ENCODE measurements around the gene ASIC3. TPM values are rescaled to one million over a fixed set of nuclear protein-coding genes. Genes with fewer than 3 reads are reported as not detected.
A peak's percentile ranks its signal among the peaks of the same experiment; 100 is the strongest.

Gene ASIC3
- total RNA-seq, 4 donors from 2014 or later, result 2.5 to 10.7 (median 5.0) TPM

DNA sequence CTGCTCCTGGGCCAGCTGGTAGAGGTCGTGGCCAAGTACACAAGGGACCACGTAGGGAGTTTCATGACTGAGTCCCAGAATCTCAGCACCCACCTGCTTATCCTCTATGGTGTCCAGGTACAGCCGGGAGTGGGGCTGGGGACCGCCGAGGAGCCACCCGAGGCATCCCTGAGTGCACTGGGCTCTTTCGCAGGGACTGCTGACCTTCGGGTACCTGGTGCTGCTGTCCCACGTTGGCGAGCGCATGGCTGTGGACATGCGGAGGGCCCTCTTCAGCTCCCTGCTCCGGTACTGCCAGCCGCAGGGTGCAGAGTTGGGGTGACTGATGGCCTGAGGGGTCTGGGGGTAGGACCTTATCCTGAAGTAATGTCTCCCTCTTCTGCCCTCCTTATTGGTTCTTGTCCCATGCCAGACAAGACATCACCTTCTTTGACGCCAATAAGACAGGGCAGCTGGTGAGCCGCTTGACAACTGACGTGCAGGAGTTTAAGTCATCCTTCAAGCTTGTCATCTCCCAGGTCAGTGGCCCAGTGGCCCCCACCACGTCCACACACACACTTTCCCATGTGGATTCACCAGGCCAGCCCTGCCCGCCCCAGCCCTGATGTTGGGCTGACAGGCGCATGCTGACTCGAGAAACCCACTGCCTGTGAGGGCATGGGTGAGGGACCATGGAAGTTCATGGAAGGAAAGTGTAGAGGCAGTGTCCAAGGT lies 13.9 kb upstream of the ASIC3 start:
- H3K27me3 ChIP-seq, result no peaks in the 10 kb centered on the region
- H3K4me1 ChIP-seq, result peaks cover 0 to 8% (median 3%) of the 10 kb centered on the region in 4 donors
- no peak overlapping the region for H3K4me3 ChIP-seq
- no peak for TF ChIP-seq POLR2A (IDR thresholded peaks at IDR 0.05)
- TF ChIP-seq, protein P1, sequence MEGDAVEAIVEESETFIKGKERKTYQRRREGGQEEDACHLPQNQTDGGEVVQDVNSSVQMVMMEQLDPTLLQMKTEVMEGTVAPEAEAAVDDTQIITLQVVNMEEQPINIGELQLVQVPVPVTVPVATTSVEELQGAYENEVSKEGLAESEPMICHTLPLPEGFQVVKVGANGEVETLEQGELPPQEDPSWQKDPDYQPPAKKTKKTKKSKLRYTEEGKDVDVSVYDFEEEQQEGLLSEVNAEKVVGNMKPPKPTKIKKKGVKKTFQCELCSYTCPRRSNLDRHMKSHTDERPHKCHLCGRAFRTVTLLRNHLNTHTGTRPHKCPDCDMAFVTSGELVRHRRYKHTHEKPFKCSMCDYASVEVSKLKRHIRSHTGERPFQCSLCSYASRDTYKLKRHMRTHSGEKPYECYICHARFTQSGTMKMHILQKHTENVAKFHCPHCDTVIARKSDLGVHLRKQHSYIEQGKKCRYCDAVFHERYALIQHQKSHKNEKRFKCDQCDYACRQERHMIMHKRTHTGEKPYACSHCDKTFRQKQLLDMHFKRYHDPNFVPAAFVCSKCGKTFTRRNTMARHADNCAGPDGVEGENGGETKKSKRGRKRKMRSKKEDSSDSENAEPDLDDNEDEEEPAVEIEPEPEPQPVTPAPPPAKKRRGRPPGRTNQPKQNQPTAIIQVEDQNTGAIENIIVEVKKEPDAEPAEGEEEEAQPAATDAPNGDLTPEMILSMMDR (IDR thresholded peaks at IDR 0.05), result no peak
- H3K27ac ChIP-seq, result no peak overlapping the region
- no peaks in the 10 kb centered on the region for H3K9me3 ChIP-seq
- H3K36me3 ChIP-seq, result peaks cover 0 to 35% (median 0%) of the 10 kb centered on the region in 3 donors
- DNase-seq, result no peak

DNA sequence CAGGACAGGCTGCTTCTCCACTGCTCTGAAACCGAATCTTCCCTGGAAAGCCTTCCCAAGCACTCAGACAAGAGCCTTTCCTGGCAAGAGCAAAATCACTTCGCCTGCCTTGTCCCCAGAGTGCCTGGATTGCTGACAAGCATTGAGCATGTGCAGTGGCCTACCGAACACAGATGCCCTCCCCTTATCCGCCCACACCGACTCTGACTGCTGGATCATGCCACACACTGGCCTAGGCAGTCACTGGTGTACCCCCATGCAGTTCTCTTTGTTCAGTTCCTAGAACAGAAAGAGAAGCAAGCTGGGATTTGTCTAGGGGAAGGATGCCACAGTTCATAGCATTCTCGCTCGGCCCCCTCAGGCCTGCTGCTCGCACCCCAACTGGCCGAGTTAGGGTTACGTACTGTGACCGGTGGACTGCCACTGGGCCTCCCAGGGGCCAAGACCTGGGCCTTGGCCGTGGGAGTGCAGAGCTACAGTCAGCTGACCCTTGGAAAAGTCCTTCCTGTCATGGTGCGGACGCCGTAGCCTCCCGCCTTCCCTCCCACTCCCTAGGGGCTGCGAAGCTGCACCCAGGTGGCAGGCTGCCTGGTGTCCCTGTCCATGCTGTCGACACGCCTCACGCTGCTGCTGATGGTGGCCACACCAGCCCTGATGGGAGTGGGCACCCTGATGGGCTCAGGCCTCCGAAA lies 13.2 kb upstream of the ASIC3 start:
- H3K9me3 ChIP-seq, result no peaks in the 10 kb centered on the region
- peaks cover 0 to 35% (median 0%) of the 10 kb centered on the region in 3 donors for H3K36me3 ChIP-seq
- no peak for TF ChIP-seq POLR2A (IDR thresholded peaks at IDR 0.05)
- TF ChIP-seq, protein P1 (IDR thresholded peaks at IDR 0.05), result no peak
- no peak for DNase-seq
- H3K27me3 ChIP-seq, result no peaks in the 10 kb centered on the region
- no peak overlapping the region for H3K27ac ChIP-seq
- peaks cover 0 to 13% (median 5%) of the 10 kb centered on the region in 4 donors for H3K4me1 ChIP-seq
- no peak overlapping the region for H3K4me3 ChIP-seq

DNA sequence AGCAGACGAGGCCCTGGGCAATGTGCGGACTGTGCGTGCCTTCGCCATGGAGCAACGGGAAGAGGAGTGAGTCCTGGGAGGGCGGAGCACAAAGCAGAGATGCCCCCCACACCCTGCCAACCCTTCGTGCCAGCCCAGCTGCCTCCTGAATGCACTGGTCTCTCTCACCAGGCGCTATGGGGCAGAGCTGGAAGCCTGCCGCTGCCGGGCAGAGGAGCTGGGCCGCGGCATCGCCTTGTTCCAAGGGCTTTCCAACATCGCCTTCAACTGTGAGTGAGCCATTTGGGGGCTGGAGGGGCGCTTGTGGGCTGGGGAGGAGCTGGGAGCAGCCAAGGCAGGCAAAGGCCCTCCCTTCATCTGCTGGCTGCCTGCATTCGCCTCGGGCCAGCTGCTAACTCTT lies 12.4 kb upstream of the ASIC3 start:
- H3K4me1 ChIP-seq, result peaks cover 0 to 13% (median 5%) of the 10 kb centered on the region in 4 donors
- H3K9me3 ChIP-seq, result no peaks in the 10 kb centered on the region
- no peak overlapping the region for H3K4me3 ChIP-seq
- no peaks in the 10 kb centered on the region for H3K27me3 ChIP-seq
- TF ChIP-seq POLR2A (IDR thresholded peaks at IDR 0.05), result no peak
- TF ChIP-seq, protein P1 (IDR thresholded peaks at IDR 0.05), result no peak
- peaks cover 0 to 35% (median 0%) of the 10 kb centered on the region in 3 donors for H3K36me3 ChIP-seq
- no peak for DNase-seq
- no peak overlapping the region for H3K27ac ChIP-seq

DNA sequence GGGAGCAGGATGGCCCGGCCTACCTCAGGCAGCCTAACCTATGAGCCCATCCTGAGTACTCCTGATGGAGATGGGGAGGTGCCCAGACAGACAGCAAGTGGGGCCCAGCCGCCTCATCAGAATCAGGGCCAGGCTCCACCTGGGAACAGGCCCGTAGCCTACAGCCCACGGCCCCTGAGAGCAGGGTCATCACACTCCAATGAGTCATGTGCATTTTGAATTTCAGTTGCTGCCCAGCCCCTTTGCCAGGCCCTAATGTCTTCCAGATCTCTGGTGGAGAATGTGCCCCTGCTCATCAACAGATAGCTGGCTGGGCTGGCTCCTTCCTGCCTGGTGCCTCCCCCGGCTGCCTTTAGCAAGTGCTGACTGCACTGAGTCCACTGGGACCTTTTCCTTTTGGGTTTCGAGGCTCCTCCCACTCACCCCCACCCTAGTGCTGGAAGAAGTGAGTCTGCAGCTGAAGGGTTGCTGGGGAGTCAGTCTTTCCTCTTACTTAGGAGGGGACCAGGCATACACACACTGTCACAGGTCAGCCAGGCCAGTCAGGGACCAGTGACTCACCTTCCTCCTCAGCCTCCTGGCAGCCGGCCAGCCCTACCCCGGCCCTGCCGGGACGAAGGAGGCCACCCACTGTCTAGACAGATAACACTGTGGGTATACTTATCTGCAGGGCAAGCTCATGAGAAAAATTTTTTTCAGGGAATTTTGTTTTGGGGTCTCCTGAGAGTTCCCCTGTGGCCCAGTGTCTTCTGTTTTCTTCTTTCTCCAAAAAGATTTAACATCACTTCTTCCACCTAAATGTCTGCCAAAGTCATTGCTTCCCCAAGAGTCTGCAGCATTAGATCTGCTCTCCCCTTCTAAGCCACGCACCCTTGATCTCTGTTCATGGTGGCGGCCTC lies 9.1 kb upstream of the ASIC3 start:
- TF ChIP-seq, protein P1 (IDR thresholded peaks at IDR 0.05), result no peak
- TF ChIP-seq POLR2A (IDR thresholded peaks at IDR 0.05), result no peak
- H3K9me3 ChIP-seq, result no peaks in the 10 kb centered on the region
- H3K27ac ChIP-seq, result peak overlapping the region in 1 of 4 donors; percentile 55
- H3K36me3 ChIP-seq, result peaks cover 0 to 42% (median 0%) of the 10 kb centered on the region in 3 donors
- peaks cover 0 to 13% (median 5%) of the 10 kb centered on the region in 4 donors for H3K4me1 ChIP-seq
- peak in 2 of 3 donors; percentile 80 to 86 for DNase-seq
- no peak overlapping the region for H3K4me3 ChIP-seq
- no peaks in the 10 kb centered on the region for H3K27me3 ChIP-seq

DNA sequence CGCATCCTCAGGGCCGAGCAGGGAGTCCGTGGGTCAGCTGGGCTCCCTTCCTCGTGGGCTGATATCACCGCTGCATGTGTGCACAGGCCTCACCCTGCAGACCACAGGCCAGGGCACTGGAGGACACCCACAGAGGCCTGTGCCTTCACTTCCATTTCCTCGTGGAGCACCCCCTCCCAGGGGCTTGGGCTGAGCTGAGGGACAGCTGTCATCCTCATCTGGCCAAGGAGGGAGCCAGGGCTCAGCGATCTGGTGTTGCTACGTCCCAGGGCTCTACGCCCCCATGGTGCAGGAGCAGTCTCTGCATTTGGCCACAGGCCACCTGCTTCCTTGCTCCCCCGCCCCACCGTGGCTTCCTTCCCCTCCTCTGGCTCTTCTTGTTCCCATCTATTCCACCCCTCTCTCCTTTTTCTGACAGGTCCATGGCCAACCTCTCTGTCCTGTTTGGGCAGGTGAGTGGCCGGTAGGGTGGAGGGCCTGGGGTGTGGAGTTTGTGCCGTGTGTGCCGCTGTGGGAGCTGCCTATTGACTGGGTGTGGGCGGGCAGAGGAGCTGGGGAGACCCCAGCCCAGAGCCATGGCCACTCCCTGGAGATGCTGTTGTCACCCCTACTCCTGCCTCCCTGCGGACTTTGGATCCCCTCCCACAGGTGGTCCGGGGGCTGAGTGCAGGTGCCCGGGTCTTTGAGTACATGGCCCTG lies 8.3 kb upstream of the ASIC3 start:
- Histone ChIP-seq H3K27me3 (no peaks in the 10 kb centered on the region), H3K9me3 (no peaks in the 10 kb centered on the region), H3K36me3 (peaks cover 0 to 41% (median 0%) of the 10 kb centered on the region in 3 donors), H3K4me3 (no peak overlapping the region), H3K27ac (peak overlapping the region in 1 of 4 donors; percentile 30), H3K4me1 (peaks cover 0 to 13% (median 5%) of the 10 kb centered on the region in 4 donors)
- TF ChIP-seq, protein P1 (IDR thresholded peaks at IDR 0.05), result no peak
- no peak for TF ChIP-seq POLR2A (IDR thresholded peaks at IDR 0.05)
- DNase-seq, result no peak

All from Peyer's patch (tissue), 4 donors.